ENCODE results near the gene CTSZ.

DNA sequence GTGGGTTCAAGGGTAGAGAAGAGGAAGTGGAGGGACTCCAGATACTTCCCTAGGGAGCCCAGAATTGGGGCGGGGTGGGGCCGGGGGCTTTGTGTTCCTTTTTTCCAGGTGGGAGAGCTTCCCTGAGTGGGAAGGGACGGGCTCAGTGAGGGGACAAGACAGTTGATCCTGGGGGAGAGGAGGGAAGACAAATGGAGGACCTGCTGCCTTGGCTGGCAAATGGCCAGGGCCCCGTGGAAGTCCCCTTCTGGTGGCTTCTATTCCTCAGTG lies 2.6 kb downstream of the CTSZ start:
- TF ChIP-seq POLR2A (IDR thresholded peaks at IDR 0.05), result no peak
- TF ChIP-seq, protein P1, sequence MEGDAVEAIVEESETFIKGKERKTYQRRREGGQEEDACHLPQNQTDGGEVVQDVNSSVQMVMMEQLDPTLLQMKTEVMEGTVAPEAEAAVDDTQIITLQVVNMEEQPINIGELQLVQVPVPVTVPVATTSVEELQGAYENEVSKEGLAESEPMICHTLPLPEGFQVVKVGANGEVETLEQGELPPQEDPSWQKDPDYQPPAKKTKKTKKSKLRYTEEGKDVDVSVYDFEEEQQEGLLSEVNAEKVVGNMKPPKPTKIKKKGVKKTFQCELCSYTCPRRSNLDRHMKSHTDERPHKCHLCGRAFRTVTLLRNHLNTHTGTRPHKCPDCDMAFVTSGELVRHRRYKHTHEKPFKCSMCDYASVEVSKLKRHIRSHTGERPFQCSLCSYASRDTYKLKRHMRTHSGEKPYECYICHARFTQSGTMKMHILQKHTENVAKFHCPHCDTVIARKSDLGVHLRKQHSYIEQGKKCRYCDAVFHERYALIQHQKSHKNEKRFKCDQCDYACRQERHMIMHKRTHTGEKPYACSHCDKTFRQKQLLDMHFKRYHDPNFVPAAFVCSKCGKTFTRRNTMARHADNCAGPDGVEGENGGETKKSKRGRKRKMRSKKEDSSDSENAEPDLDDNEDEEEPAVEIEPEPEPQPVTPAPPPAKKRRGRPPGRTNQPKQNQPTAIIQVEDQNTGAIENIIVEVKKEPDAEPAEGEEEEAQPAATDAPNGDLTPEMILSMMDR (IDR thresholded peaks at IDR 0.05), result no peak
